Measurements from ENCODE around the gene ERVFRD-1.

GRCh38 chr6:11072101-11072500 is 39.4 kb downstream of the ERVFRD-1 start:
- no peak for TF ChIP-seq CTCF (IDR thresholded peaks at IDR 0.05)
- no peak for TF ChIP-seq POLR2A (IDR thresholded peaks at IDR 0.05)
- no peak for TF ChIP-seq POLR2AphosphoS5 (IDR thresholded peaks at IDR 0.05)
- no peak for TF ChIP-seq EP300 (IDR thresholded peaks at IDR 0.05)
